Right lobe of liver (tissue), 6 donors: Measurements from ENCODE around the gene GUF1. TPM values are rescaled to one million over a fixed set of nuclear protein-coding genes. Genes with fewer than 3 reads are reported as not detected.
A peak's percentile ranks its signal among the peaks of the same experiment; 100 is the strongest.

ENCODE experiments used
- ATAC-seq, 4 donors: fragments of 200-7000 bp; cut with Tn5 transposase; one replicate each; pipeline ENCODE4 v1.9.1; 2020; ENCODE audit warnings: mild to moderate bottlenecking in 4 of 4, moderate library complexity in 4 of 4
- DNase-seq, 3 donors: peaks; one replicate each; pipeline ENCODE4 v3.0.0-alpha.2; 2020
- H3K27ac ChIP-seq, 3 donors: fragments of 200-600 bp; one replicate each; pipeline ENCODE4 v1.8.0; 2022
- H3K27me3 ChIP-seq, 2 donors: fragments of 200-600 bp; one replicate each; pipeline ENCODE4 v1.8.0; 2022
- H3K36me3 ChIP-seq, 4 donors: fragments of 200-600 bp; sonication (generic) in 1 of 4; one replicate each; pipeline versions ENCODE4 v1.5.1 to v1.8.0; 2017 to 2022; ENCODE audit warnings: control low read depth in 1 of 4
- H3K4me1 ChIP-seq, 4 donors: fragments of 200-600 bp; sonication (generic) in 1 of 4; one replicate each; pipeline versions ENCODE4 v1.5.1 to v1.8.0; 2017 to 2022; ENCODE audit warnings: control low read depth in 1 of 4
- H3K4me3 ChIP-seq, 3 donors: fragments of 200-600 bp; one replicate each; pipeline ENCODE4 v1.8.0; 2022
- H3K9me3 ChIP-seq, 4 donors: fragments of 200-600 bp; sonication (generic) in 1 of 4; one replicate each; pipeline versions ENCODE4 v1.5.1 to v1.8.0; 2017 to 2022; ENCODE audit warnings: control low read depth in 1 of 4
- CTCF ChIP-seq, 4 donors: fragments of 200-600 bp in 3 of 4; fragments of 450-650 bp in 1 of 4; IDR thresholded peaks; one replicate each; pipeline versions ENCODE4 v1.5.1 to v1.8.0; 2016 to 2022; ENCODE audit warnings: antibody characterized with exemption in 4 of 4, mild to moderate bottlenecking in 2 of 4
- POLR2A ChIP-seq: fragments of 450-650 bp; IDR thresholded peaks from one replicate; pipeline ENCODE4 v1.6.1; 2017; ENCODE audit warnings: antibody characterized with exemption, mild to moderate bottlenecking
- WGBS: methylation state at CpG from one replicate; pipeline ENCODE4 v1.1.6; 2018; ENCODE audit warnings: low coverage, low lambda C conversion rate; ENCODE audit not compliant: insufficient coverage; ENCODE audit errors: missing lambda C conversion rate; 5-methylcytosine and 5-hydroxymethylcytosine counted together
- intact Hi-C, 2 donors: fragments of 100-400 bp; cut with DNase I; formaldehyde crosslinking; loops; one replicate each; pipeline versions ENCODE4 v1.11.2 to v1.14.1; 2022
- total RNA-seq, 6 experiments: library from RNA; depleted of rRNA in 2 of 6; stranded (reverse); fragments of >200 nt in 2 of 6; fragmentation: NEBNext Ultra II Directional in 3 of 6; extraction: Animal tissue kit (Norgen Biotek cat#: 25700) in 3 of 6; gene quantifications; one replicate each; pipeline versions ENCODE4 v1.1.0 to v1.2.4, GENCODE V29; 2016 to 2023
- donor health status: DM: no; HTN: yes; CAD: no.
- donor health status: DM: no; HTN: no; CAD: no.
- donor health status: DM: no; HTN: no; CAD: no.
- donor health status: DM: no; HTN: yes; CAD: no.
- donor health status: DM: no; HTN: yes; CAD: no.

Gene GUF1
- total RNA-seq, 6 experiments from 2014 or later, result 8.8 to 17.2 (median 11.2) TPM

GRCh38 chr4:44679060-44679459 lies 840 bp downstream of the GUF1 start:
- ATAC-seq (no peak), DNase-seq (no peak)
- WGBS, result 5% methylated on average over 3 of the region's 3 CpGs
- intact Hi-C loops, result no loop called here
- Histone ChIP-seq H3K4me1 (peaks cover 0 to 20% (median 7%) of the 10 kb centered on the region in 4 donors), H3K4me3 (peak overlapping the region; percentile 77 to 80 (median 79)), H3K36me3 (peaks cover 0 to 7% (median 1%) of the 10 kb centered on the region in 4 donors), H3K9me3 (no peaks in the 10 kb centered on the region), H3K27ac (peak overlapping the region in 2 of 3 donors; percentile 86 to 95), H3K27me3 (no peaks in the 10 kb centered on the region)
- no peak for TF ChIP-seq POLR2A
- no peak for TF ChIP-seq CTCF (IDR thresholded peaks at IDR 0.05)

- DNase-seq (no peak), ATAC-seq (no peak)
- H3K36me3 ChIP-seq, result peaks cover 0 to 57% (median 9%) of the 10 kb centered on the region in 4 donors
- intact Hi-C loops, result no loop called here
- H3K27ac ChIP-seq, result no peak overlapping the region
- TF ChIP-seq POLR2A (no peak), CTCF (IDR thresholded peaks at IDR 0.05) (no peak)
- WGBS, result 95% methylated on average over 1 of the region's 1 CpG
- peaks cover 0 to 14% (median 5%) of the 10 kb centered on the region in 4 donors for H3K4me1 ChIP-seq
- no peaks in the 10 kb centered on the region for H3K27me3 ChIP-seq
- no peaks in the 10 kb centered on the region for H3K9me3 ChIP-seq
- H3K4me3 ChIP-seq, result no peak overlapping the region
Measured at GRCh38 chr4:44684648-44685047, 6.4 kb downstream of the GUF1 start.

DNA sequence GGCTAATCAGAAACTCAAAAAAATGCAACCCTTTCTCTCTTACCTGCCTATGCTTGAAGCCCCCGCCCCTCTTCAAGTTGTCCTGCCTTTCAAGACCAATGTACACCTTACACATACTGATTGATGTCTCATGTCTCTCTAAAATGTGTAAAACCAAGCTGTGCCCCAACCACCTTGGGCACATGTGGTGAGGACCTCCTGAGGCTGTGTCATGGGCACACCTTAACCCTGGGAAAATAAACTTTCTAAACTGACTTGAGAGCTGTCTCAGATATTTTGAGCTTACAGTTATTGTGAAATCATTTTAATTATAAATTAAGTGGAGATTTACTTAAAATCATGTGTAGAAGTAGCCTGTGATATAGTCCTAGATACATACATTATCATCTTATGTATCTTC lies 22.2 kb downstream of the GUF1 start:
- Histone ChIP-seq H3K27ac (no peak overlapping the region), H3K9me3 (no peaks in the 10 kb centered on the region), H3K4me1 (no peaks in the 10 kb centered on the region), H3K27me3 (no peaks in the 10 kb centered on the region), H3K4me3 (no peak overlapping the region), H3K36me3 (peaks cover 0 to 39% (median 14%) of the 10 kb centered on the region in 4 donors)
- no peak for TF ChIP-seq CTCF (IDR thresholded peaks at IDR 0.05)
- TF ChIP-seq POLR2A, result no peak
- intact Hi-C loops, result no loop called here
- WGBS, result 100% methylated on average over 1 of the region's 1 CpG
- ATAC-seq (no peak), DNase-seq (no peak)

- ATAC-seq (no peak), DNase-seq (no peak)
- intact Hi-C loops, result no loop called here
- Histone ChIP-seq H3K9me3 (no peaks in the 10 kb centered on the region), H3K27ac (no peak overlapping the region), H3K4me3 (no peak overlapping the region), H3K4me1 (no peaks in the 10 kb centered on the region), H3K36me3 (peaks cover 0 to 42% (median 13%) of the 10 kb centered on the region in 4 donors), H3K27me3 (no peaks in the 10 kb centered on the region)
- WGBS, result 86% methylated on average over 2 of the region's 2 CpGs
- TF ChIP-seq CTCF (IDR thresholded peaks at IDR 0.05) (no peak), POLR2A (no peak)
Measured at GRCh38 chr4:44701037-44701436, 22.8 kb downstream of the GUF1 start.

- ATAC-seq (no peak), DNase-seq (no peak)
- H3K9me3 ChIP-seq, result no peaks in the 10 kb centered on the region
- 85% methylated on average over 4 of the region's 4 CpGs for WGBS
- no peaks in the 10 kb centered on the region for H3K27me3 ChIP-seq
- intact Hi-C loops, result no loop called here
- TF ChIP-seq CTCF (IDR thresholded peaks at IDR 0.05), result no peak
- TF ChIP-seq POLR2A, result no peak
- H3K36me3 ChIP-seq, result peaks cover 0 to 27% (median 2%) of the 10 kb centered on the region in 4 donors
- no peak overlapping the region for H3K4me3 ChIP-seq
- no peak overlapping the region for H3K27ac ChIP-seq
- H3K4me1 ChIP-seq, result no peaks in the 10 kb centered on the region
Measured at GRCh38 chr4:44704673-44705072, 26.5 kb downstream of the GUF1 start.
